Fibroblast of pulmonary artery (primary cell): ENCODE data around the gene ITPR3.

ENCODE experiments used
- DNase-seq: peaks from one replicate; pipeline ENCODE4 v3.0.0-alpha.2; 2010; ENCODE audit warnings: low read depth
- H3K4me3 ChIP-seq: replicated peaks from 2 replicates; pipeline ENCODE4 v1.5.1; 2011; ENCODE audit warnings: low read depth, mild to moderate bottlenecking, control low read depth, low read length, moderate library complexity
- CTCF ChIP-seq: IDR thresholded peaks from 2 replicates; pipeline ENCODE4 v1.5.1; 2011; ENCODE audit warnings: mild to moderate bottlenecking, control low read depth, low read length, inconsistent platforms; ENCODE audit errors: missing control alignments

Gene ITPR3

GRCh38 chr6:33732817-33733708, 111.9 kb downstream of the ITPR3 start:
- H3K4me3 ChIP-seq: no peak overlapping the region
- no peak for DNase-seq
- no peak for TF ChIP-seq CTCF

- no peak overlapping the region for H3K4me3 ChIP-seq
- TF ChIP-seq CTCF: no peak
- no peak for DNase-seq
Measured at GRCh38 chr6:33733709-33734007, 112.5 kb downstream of the ITPR3 start.

- no peak for DNase-seq
- no peak for TF ChIP-seq CTCF
- H3K4me3 ChIP-seq: no peak overlapping the region
Measured at GRCh38 chr6:33735216-33735615, 114.1 kb downstream of the ITPR3 start.

DNA sequence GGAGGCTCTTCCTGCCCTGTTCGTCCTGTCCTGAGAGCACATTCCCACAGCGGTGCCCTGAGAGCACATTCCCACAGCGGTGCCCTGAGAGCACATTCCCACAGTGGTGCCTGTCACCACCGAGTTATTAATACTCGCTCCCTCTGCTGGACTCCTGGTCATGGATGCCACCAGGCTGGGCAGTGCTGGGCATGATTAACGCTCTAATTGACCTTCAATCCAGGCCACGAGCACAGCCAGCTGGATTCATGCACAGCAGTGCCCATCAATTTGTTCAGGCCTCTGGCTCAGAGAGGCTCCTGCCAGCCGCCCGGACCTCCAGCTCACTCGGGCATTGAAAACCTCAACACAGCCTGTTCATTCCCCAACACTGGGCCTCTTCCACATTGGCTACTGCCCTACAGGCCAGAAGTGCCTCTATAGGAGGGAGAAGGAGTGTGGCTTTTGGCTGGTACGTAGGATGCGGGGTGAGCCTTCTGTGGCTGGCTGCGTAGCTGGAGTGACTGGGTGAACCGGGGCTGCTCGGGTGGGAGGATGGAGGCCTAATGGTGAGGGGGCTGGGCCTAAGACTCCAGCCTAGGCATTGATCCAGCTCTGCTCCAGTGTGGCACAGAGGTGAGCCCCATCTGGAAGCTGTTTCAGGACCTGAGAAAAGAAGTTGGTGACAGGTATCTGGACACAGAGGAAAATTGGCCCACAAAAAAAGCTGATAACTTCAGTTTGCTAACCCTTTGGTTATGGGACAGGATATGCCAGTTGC, 116.3 kb downstream of the ITPR3 start:
- H3K4me3 ChIP-seq: no peak overlapping the region
- DNase-seq: no peak
- TF ChIP-seq CTCF: no peak

DNA sequence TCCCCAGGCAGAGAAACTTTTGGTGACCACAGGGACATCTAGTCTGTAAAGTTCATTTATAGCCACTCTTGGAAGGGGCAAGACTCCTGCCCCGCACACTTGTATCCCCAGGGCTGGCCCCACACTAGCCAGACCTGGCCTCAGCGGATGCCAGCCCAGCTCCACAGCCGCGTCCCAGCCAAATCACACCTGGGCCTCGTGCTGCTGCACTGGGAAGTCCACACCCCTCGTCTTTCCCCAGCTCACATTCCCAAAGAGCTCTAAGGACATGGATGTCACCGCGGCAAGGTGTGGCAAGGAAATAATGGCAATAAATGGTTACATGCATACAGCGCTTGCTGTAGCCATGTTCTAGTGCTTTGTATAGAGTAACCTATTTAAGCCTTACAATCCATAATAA, 117.0 kb downstream of the ITPR3 start:
- TF ChIP-seq CTCF: no peak

GRCh38 chr6:33738879-33739278, 117.8 kb downstream of the ITPR3 start:
- no peak for DNase-seq
- H3K4me3 ChIP-seq: no peak overlapping the region
- TF ChIP-seq CTCF: no peak

More for the DNA sequence above, 117.0 kb downstream of the ITPR3 start:
- no peak overlapping the region for H3K4me3 ChIP-seq
- no peak for DNase-seq
